ENCODE data around the gene GMDS. TPM values are rescaled to one million over a fixed set of nuclear protein-coding genes. Genes with fewer than 3 reads are reported as not detected.

Gene GMDS
- total and polyA plus RNA-seq, 2 experiments from 2014 or later, result 30.1 to 36.5 TPM

- Mint-ChIP-seq H3K27ac (no peak overlapping the region), H3K36me3 (ENCODE audit: low read depth) (no peaks in the 10 kb centered on the region; the same call in 2 of the 3 replicates), H3K9me3 (peaks cover 2% of the 10 kb centered on the region; the same call in 1 of the 3 replicates), H3K27me3 (ENCODE audit: insufficient read depth, low read depth, poor library complexity) (peaks cover 84% of the 10 kb centered on the region), H3K4me3 (peak overlapping the region; percentile 53), H3K4me1 (peaks cover 36% of the 10 kb centered on the region)
- Histone ChIP-seq H3K79me2 (replicated peaks; ENCODE audit: insufficient read depth) (no peaks in the 10 kb centered on the region), H3K36me3 (ENCODE audit: insufficient read depth) (no peaks in the 10 kb centered on the region), H3K27ac (ENCODE audit: low read depth) (no peak overlapping the region), H2AFZ (peak overlapping the region; percentile 96; the same call in 1 of the 2 replicates), H3K27me3 (ENCODE audit: insufficient read depth) (peaks cover 71% of the 10 kb centered on the region), H3F3A (replicated peaks; ENCODE audit: low read depth) (peaks cover 7% of the 10 kb centered on the region; the same call in 1 of the 2 replicates), H3K9me2 (ENCODE audit: insufficient read depth) (no peaks in the 10 kb centered on the region), H3K4me1 (ENCODE audit: insufficient read depth) (peaks cover 26% of the 10 kb centered on the region), H3K4me2 (peak overlapping the region; percentile 83), H4K20me1 (replicated peaks; ENCODE audit: insufficient read depth) (peaks cover 4% of the 10 kb centered on the region; the same call in 1 of the 2 replicates), H3K4me3 (peak overlapping the region; percentile 53)
- no peak for DNase-seq (ENCODE audit: low spot score)
- ATAC-seq, result no peak
- TF ChIP-seq EZH2phosphoT487 (IDR thresholded peaks at IDR 0.05; ENCODE audit: unreplicated experiment) (no peak), ZNF114 (CRISPR knock-in tag; IDR thresholded peaks at IDR 0.05) (no peak), STAT1 (IDR thresholded peaks at IDR 0.05; ENCODE audit: unreplicated experiment) (no peak), JUNB (IDR thresholded peaks at IDR 0.05; ENCODE audit: unreplicated experiment) (no peak), CTCF (conservative IDR thresholded peaks at IDR 0.05; ENCODE audit: low read depth in 2 of 2) (no peak), ZNF462 (CRISPR knock-in tag; IDR thresholded peaks at IDR 0.05) (no peak), ZNF331 (CRISPR knock-in tag; IDR thresholded peaks at IDR 0.05; ENCODE audit: low read depth) (no peak), CREB1 (CRISPR knock-in tag; IDR thresholded peaks at IDR 0.05; ENCODE audit: low read depth) (no peak), EZH2 (IDR thresholded peaks at IDR 0.05; ENCODE audit: low read depth, unreplicated experiment) (no peak), NANOG (IDR thresholded peaks at IDR 0.05; ENCODE audit: borderline replicate concordance) (no peak), ETS1 (IDR thresholded peaks at IDR 0.05) (no peak), POLR2AphosphoS5 (IDR thresholded peaks at IDR 0.05; ENCODE audit: low read depth) (no peak), REST (IDR thresholded peaks at IDR 0.05; ENCODE audit: unreplicated experiment) (no peak)
Measured at GRCh38 chr6:1603708-1604107, 641.7 kb downstream of the GMDS start.
